Measurements from ENCODE around the gene ZDHHC24. TPM values are rescaled to one million over a fixed set of nuclear protein-coding genes. Genes with fewer than 3 reads are reported as not detected.

Gene ZDHHC24
- total RNA-seq, 4 donors from 2014 or later: 0.29 to 11.9 (median 8.9) TPM

GRCh38 chr11:66569076-66569475 is 23.2 kb upstream of the ZDHHC24 start:
- intact Hi-C loops (cut with DNase I; ENCODE audit: low total_unique reads): no loop called here
- Histone ChIP-seq H3K4me1 (peaks cover 0 to 5% of the 10 kb centered on the region in 2 donors), H3K4me3 (no peak overlapping the region), H3K27me3 (no peaks in the 10 kb centered on the region), H3K36me3 (no peaks in the 10 kb centered on the region), H3K9me3 (no peaks in the 10 kb centered on the region), H3K27ac (peak overlapping the region; percentile 58 to 75)
- no peak for TF ChIP-seq CTCF (IDR thresholded peaks at IDR 0.05)
- TF ChIP-seq POLR2A (IDR thresholded peaks at IDR 0.05): no peak
- DNase-seq: no peak

DNA sequence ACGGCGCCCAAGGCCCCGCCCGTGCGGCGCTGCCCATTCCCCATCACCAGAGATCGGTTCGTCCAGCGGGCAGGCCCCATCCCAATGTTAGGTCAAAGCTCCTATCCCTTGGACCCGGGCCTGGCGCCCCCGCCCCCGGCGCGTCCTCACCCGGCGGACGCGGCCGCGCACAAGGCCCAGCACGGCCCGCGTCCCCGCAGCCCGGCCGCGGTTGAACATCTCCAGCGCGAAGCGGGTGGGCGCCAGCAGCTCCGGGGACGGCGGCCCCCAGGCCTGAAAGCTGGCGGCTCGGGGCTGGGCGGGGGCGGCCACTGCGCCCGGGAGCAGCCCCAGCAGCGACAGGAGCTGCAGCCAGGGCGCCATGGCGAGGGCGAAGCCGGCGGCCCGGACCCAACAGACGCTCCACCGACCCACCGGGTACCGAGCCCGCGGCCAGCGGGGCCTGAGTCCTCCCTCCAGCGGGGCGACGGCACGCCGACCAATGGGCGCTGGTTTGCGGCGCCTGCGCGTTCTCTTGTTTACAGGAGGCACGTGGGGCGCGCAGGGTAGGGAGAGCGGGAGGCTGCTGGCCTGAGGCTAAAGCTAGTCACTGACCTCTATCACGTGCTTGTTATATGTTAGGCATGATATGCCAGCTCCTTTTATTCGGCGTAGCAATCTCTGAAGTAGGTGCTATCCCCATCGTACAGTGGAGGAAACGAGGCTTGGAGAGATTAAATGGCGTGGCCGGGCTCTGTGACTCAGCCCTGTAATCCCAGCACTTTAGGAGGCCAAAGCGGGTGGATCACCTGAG is 22.5 kb upstream of the ZDHHC24 start, which contains the start of gene CTSF:
Gene CTSF (minus strand): TSS at position 483 of the 793 bp plus-strand sequence. CDS start 120 bp downstream, at position 363.
- Histone ChIP-seq H3K9me3 (no peaks in the 10 kb centered on the region), H3K36me3 (no peaks in the 10 kb centered on the region), H3K4me3 (peak within 1 kb of the TSS; percentile 22 to 78), H3K27ac (peak within 1 kb of the TSS; percentile 58 to 75), H3K4me1 (peaks cover 0 to 5% of the 10 kb centered on the region in 2 donors), H3K27me3 (no peaks in the 10 kb centered on the region)
- intact Hi-C loops (cut with DNase I; ENCODE audit: low total_unique reads): no loop called here
- TF ChIP-seq POLR2A (IDR thresholded peaks at IDR 0.05) (peak; percentile 39 to 54), CTCF (IDR thresholded peaks at IDR 0.05) (peak in 1 of 4 experiments; percentile 20)
- DNase-seq: peak; percentile 83

GRCh38 chr11:66567787-66568123 is 21.9 kb upstream of the ZDHHC24 start:
- Histone ChIP-seq H3K36me3 (no peaks in the 10 kb centered on the region), H3K27me3 (no peaks in the 10 kb centered on the region), H3K4me1 (peaks cover 0 to 5% of the 10 kb centered on the region in 2 donors), H3K9me3 (no peaks in the 10 kb centered on the region), H3K4me3 (peak overlapping the region; percentile 22 to 78), H3K27ac (peak overlapping the region; percentile 58 to 75)
- TF ChIP-seq POLR2A (IDR thresholded peaks at IDR 0.05): no peak
- TF ChIP-seq CTCF (IDR thresholded peaks at IDR 0.05): no peak
- DNase-seq: no peak
- intact Hi-C loops (cut with DNase I; ENCODE audit: low total_unique reads): no loop called here

GRCh38 chr11:66566221-66566620 is 20.4 kb upstream of the ZDHHC24 start:
- Histone ChIP-seq H3K36me3 (no peaks in the 10 kb centered on the region), H3K27me3 (no peaks in the 10 kb centered on the region), H3K27ac (no peak overlapping the region), H3K9me3 (no peaks in the 10 kb centered on the region), H3K4me3 (no peak overlapping the region), H3K4me1 (peaks cover 0 to 5% of the 10 kb centered on the region in 2 donors)
- no peak for DNase-seq
- intact Hi-C loops (cut with DNase I; ENCODE audit: low total_unique reads): no loop called here
- TF ChIP-seq CTCF (IDR thresholded peaks at IDR 0.05) (no peak), POLR2A (IDR thresholded peaks at IDR 0.05) (no peak)

DNA sequence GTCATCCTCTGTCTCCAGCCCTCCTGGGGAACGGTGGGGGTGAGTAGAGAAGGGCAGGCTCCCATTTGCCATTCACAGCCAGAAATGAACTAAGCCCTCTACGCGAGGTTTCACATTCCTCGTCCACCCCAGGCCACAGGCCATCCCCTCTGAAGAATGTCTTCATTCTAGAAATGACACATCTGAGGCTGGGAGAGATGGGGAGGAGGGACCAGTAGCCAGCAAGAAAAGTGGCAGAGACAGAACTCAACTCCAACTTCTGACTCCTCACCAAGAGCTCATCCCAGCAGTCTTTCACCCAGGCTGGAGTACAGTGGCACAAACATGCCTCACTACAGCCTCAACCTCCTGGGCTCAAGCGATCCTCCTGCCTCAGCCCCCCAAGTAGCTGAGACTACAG is 19.1 kb upstream of the ZDHHC24 start:
- H3K36me3 ChIP-seq: no peaks in the 10 kb centered on the region
- TF ChIP-seq POLR2A (IDR thresholded peaks at IDR 0.05) (no peak), CTCF (IDR thresholded peaks at IDR 0.05) (no peak)
- no peaks in the 10 kb centered on the region for H3K27me3 ChIP-seq
- H3K27ac ChIP-seq: no peak overlapping the region
- intact Hi-C loops (cut with DNase I; ENCODE audit: low total_unique reads): no loop called here
- peaks cover 0 to 5% of the 10 kb centered on the region in 2 donors for H3K4me1 ChIP-seq
- DNase-seq: no peak
- H3K9me3 ChIP-seq: no peaks in the 10 kb centered on the region
- no peak overlapping the region for H3K4me3 ChIP-seq

Measured in uterus (tissue), 4 donors.